Activated naive CD8-positive, alpha-beta T cell treated with anti-CD3 and anti-CD28 coated beads for 36 hours (primary cell): ENCODE measurements around the gene ZSWIM6. TPM values are rescaled to one million over a fixed set of nuclear protein-coding genes. Genes with fewer than 3 reads are reported as not detected.
A peak's percentile ranks its signal among the peaks of the same experiment; 100 is the strongest.

Experiments used
- DNase-seq: peaks from one replicate; pipeline ENCODE4 v3.0.0; 2021
- H3K27ac Mint-ChIP-seq: one replicate; pipeline ENCODE4 v1.8.0; 2022; ENCODE audit warnings: mild to moderate bottlenecking, moderate library complexity, mixed read lengths
- H3K27me3 Mint-ChIP-seq: one replicate; pipeline ENCODE4 v1.8.0; 2022; ENCODE audit warnings: mild to moderate bottlenecking, mixed read lengths
- H3K36me3 Mint-ChIP-seq: one replicate; pipeline ENCODE4 v1.8.0; 2021; ENCODE audit warnings: mild to moderate bottlenecking, mixed read lengths
- H3K4me1 Mint-ChIP-seq: one replicate; pipeline ENCODE4 v1.8.0; 2021; ENCODE audit warnings: mixed read lengths
- H3K4me3 Mint-ChIP-seq: one replicate; pipeline ENCODE4 v1.8.0; 2022; ENCODE audit warnings: mild to moderate bottlenecking, moderate library complexity, mixed read lengths
- H3K9me3 Mint-ChIP-seq: one replicate; pipeline ENCODE4 v1.8.0; 2022; ENCODE audit warnings: mixed read lengths
- total RNA-seq, 2 experiments: library from RNA; stranded (reverse); gene quantifications; one replicate each; pipeline ENCODE4 v1.2.3, GENCODE V29; 2021

The ZSWIM6 gene
- total RNA-seq, 2 experiments from 2014 or later = 3.0 to 3.2 TPM

- no peak overlapping the region for H3K4me3 Mint-ChIP-seq
- H3K27ac Mint-ChIP-seq = no peak overlapping the region
- no peak for DNase-seq
- H3K27me3 Mint-ChIP-seq = no peaks in the 10 kb centered on the region
- peaks cover 7% of the 10 kb centered on the region for H3K36me3 Mint-ChIP-seq
- peaks cover 2% of the 10 kb centered on the region for H3K4me1 Mint-ChIP-seq
- H3K9me3 Mint-ChIP-seq = no peaks in the 10 kb centered on the region
Measured at GRCh38 chr5:61501971-61502370, 169.9 kb downstream of the ZSWIM6 start.

DNA sequence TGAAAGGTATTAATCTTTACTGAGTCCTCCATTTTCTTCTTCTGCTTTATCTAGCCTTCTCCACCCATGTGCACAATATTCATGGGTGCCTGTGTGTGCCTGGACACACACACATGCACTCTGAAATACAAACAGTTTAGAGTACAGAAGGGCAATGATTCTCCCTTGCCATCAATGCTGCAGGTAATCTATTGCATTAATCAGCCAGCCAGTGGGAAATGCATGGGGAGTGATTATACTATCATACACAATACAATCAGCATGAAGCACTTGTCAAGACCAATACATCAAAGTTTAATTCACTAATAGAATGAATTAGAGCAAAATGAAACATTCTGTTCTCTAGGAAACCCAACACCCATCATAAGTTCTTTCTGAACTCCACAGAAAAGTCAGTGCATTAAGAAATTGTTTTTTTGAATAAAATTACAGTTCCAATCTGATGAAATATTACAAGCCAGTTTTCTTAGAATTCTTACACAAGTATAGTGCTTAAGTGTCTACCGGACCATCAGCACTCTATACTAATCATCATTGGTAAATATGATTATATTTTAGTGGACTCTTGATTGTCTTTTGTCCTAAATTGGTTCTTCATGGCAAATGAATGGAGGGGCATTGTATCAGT, 172.2 kb downstream of the ZSWIM6 start:
- DNase-seq = no peak
- H3K27me3 Mint-ChIP-seq = no peaks in the 10 kb centered on the region
- H3K36me3 Mint-ChIP-seq = peaks cover 9% of the 10 kb centered on the region
- H3K9me3 Mint-ChIP-seq = no peaks in the 10 kb centered on the region
- H3K4me3 Mint-ChIP-seq = no peak overlapping the region
- H3K4me1 Mint-ChIP-seq = peaks cover 2% of the 10 kb centered on the region
- H3K27ac Mint-ChIP-seq = no peak overlapping the region

DNA sequence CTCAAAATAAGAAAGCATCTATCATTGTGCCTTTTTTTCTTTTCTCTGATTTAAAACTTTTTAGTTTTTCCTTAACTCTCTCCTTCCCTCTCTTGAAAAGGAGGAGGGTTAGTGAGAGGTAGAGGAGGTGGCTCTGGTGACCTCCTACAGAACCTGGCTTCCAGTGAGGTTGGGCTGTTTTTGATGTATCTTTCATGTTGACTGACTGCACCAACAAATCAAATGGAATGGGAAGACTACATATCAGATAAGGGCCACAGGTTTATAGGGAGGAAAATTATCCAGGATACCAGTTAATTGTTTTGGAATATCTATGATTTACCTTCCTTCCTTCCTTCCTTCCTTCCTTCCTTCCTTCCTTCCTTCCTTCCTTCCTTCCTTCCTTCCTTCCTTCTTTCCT, 173.2 kb downstream of the ZSWIM6 start:
- no peak for DNase-seq
- Mint-ChIP-seq H3K4me1 (peaks cover 2% of the 10 kb centered on the region), H3K27ac (no peak overlapping the region), H3K9me3 (no peaks in the 10 kb centered on the region), H3K27me3 (no peaks in the 10 kb centered on the region), H3K36me3 (peaks cover 12% of the 10 kb centered on the region), H3K4me3 (no peak overlapping the region)

GRCh38 chr5:61507232-61507631, 175.2 kb downstream of the ZSWIM6 start:
- H3K27ac Mint-ChIP-seq = no peak overlapping the region
- no peak for DNase-seq
- peaks cover 18% of the 10 kb centered on the region for H3K36me3 Mint-ChIP-seq
- H3K4me3 Mint-ChIP-seq = no peak overlapping the region
- no peaks in the 10 kb centered on the region for H3K4me1 Mint-ChIP-seq
- no peaks in the 10 kb centered on the region for H3K27me3 Mint-ChIP-seq
- peaks cover 3% of the 10 kb centered on the region for H3K9me3 Mint-ChIP-seq

DNA sequence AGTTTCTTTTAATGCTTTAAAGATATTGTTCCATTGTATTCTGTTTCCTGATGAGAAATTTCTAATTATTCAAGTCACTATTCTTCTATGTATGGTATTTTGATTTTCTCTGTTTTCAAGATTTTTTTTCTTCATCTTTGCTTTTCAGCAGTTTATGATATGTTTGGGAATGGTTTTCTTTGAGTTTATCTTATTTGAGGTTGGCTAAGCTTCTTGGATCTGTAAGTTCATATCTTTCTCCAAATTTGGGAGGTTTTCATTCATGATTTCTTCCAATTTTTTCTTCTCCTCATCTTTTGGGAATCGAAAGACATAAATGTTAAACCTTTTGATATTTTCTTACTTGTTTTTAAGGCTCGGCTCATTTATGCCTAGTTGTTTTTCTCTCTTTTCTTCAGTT, 184.9 kb downstream of the ZSWIM6 start:
- DNase-seq = no peak
- H3K4me1 Mint-ChIP-seq = no peaks in the 10 kb centered on the region
- H3K36me3 Mint-ChIP-seq = peaks cover 27% of the 10 kb centered on the region
- no peaks in the 10 kb centered on the region for H3K27me3 Mint-ChIP-seq
- H3K4me3 Mint-ChIP-seq = no peak overlapping the region
- H3K9me3 Mint-ChIP-seq = peaks cover 33% of the 10 kb centered on the region
- H3K27ac Mint-ChIP-seq = no peak overlapping the region

DNA sequence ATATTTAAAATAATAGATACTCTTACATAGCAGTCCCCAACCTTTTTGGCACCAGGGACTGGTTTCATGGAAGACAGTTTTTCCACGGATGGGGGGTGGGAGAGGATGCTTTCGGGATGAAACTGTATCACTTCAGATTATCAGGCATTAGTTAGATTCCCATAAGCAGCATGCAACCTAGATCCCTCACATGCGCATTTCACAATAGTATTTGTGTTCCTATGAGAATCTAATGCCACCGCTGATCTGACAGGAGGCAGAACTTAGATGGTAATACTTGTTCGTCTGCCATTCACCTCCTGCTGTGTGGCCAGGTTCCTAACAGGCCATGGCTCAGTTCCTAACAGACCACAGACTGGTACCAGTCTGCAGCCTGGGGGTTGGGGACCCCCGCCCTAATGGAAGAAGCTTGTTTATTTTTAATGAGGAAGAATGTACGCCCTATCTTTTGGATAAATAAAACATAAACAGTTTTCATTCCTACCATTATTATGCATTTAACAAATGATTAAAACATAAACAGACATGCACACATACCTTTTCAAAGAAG, 187.7 kb downstream of the ZSWIM6 start:
- H3K27ac Mint-ChIP-seq = no peak overlapping the region
- no peak for DNase-seq
- no peaks in the 10 kb centered on the region for H3K27me3 Mint-ChIP-seq
- H3K4me1 Mint-ChIP-seq = no peaks in the 10 kb centered on the region
- no peak overlapping the region for H3K4me3 Mint-ChIP-seq
- H3K9me3 Mint-ChIP-seq = peaks cover 20% of the 10 kb centered on the region
- peaks cover 18% of the 10 kb centered on the region for H3K36me3 Mint-ChIP-seq

- Mint-ChIP-seq H3K27ac (no peak overlapping the region), H3K4me1 (no peaks in the 10 kb centered on the region), H3K36me3 (peaks cover 7% of the 10 kb centered on the region), H3K27me3 (no peaks in the 10 kb centered on the region), H3K9me3 (peaks cover 2% of the 10 kb centered on the region), H3K4me3 (no peak overlapping the region)
- no peak for DNase-seq
Measured at GRCh38 chr5:61523073-61523472, 191.0 kb downstream of the ZSWIM6 start.

DNA sequence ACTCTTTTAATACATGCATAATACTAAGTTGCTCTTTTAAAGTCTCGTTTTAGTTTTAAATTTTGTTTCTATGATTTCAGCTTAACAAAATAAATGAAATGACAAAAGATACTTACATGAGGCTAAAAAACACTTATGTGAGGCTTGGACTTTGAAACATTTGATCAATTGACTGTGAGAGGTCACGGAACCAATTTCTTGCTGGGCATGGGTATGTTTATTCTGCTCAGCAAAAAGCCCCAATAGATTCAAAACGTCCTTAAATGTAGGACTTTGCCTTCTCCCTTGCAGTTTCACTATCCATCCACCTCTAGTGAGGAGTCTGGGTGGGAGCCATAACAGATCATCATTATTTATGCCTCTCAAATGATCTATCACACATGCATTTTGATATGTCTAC, 191.9 kb downstream of the ZSWIM6 start:
- Mint-ChIP-seq H3K27me3 (no peaks in the 10 kb centered on the region), H3K27ac (no peak overlapping the region), H3K4me1 (no peaks in the 10 kb centered on the region), H3K9me3 (peaks cover under 1% of the 10 kb centered on the region), H3K36me3 (peaks cover 7% of the 10 kb centered on the region), H3K4me3 (no peak overlapping the region)
- DNase-seq = no peak

DNA sequence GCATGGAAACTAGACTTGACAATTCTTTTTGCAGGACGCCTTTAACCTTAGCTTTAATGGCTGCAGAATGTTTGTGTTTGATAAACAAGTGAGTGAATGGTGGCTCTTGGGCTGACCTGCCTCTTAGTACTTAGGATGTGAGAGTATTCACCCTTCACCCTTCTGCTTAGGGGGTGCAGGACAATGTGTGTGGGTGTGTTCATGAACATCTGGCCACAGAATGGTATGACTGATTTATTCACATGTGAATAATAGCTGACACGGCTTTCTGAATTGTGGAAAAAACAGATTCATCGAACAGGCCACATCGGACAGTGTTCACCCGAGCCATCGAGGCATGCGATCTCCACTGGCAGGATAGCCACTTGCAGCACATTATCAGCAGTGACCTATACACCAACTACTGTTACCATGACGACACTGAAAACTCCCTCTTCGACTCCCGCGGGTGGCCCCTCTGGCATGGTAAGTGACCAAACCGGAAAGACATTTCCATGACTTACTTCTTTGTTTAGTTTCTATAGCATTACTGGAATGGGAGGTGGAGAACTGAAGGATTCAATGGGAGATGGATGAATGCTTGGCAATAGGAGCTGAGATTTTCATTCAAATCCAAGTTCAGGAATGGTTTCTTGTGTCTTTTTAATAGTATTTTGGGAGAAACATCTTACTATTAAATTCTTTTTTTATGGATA, 193.6 kb downstream of the ZSWIM6 start:
- Mint-ChIP-seq H3K4me1 (peaks cover 2% of the 10 kb centered on the region), H3K36me3 (peaks cover 14% of the 10 kb centered on the region), H3K27ac (no peak overlapping the region), H3K4me3 (no peak overlapping the region), H3K27me3 (no peaks in the 10 kb centered on the region), H3K9me3 (no peaks in the 10 kb centered on the region)
- no peak for DNase-seq

GRCh38 chr5:61526207-61526519, 194.1 kb downstream of the ZSWIM6 start:
- Mint-ChIP-seq H3K4me1 (peaks cover 2% of the 10 kb centered on the region), H3K27ac (no peak overlapping the region), H3K36me3 (peaks cover 16% of the 10 kb centered on the region), H3K9me3 (no peaks in the 10 kb centered on the region), H3K27me3 (no peaks in the 10 kb centered on the region), H3K4me3 (no peak overlapping the region)
- no peak for DNase-seq

DNA sequence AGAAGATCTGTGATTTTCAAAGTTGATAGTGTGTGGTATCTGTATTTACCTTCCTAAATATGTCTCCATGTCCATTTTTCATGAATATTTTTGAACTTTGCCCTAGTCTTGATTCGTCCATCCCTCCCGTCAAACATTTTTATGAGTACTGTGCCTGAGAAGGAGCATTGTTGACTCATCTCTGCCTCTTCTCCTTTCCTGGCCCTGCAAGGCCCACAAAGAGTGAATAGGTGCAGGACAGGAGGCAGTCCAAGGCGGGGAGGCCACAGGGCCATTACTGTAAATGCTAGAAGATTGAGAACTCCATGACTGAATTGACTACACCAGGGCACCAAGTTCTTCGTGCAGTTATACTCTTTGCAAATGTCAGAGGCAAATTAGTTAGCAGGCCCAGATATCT, 200.9 kb downstream of the ZSWIM6 start:
- H3K27me3 Mint-ChIP-seq = no peaks in the 10 kb centered on the region
- DNase-seq = no peak
- H3K27ac Mint-ChIP-seq = no peak overlapping the region
- H3K9me3 Mint-ChIP-seq = peaks cover 7% of the 10 kb centered on the region
- peaks cover 30% of the 10 kb centered on the region for H3K36me3 Mint-ChIP-seq
- H3K4me3 Mint-ChIP-seq = no peak overlapping the region
- H3K4me1 Mint-ChIP-seq = peaks cover 13% of the 10 kb centered on the region

- peaks cover 15% of the 10 kb centered on the region for H3K4me1 Mint-ChIP-seq
- H3K27ac Mint-ChIP-seq = peak overlapping the region; percentile 54
- H3K36me3 Mint-ChIP-seq = peaks cover 40% of the 10 kb centered on the region
- H3K4me3 Mint-ChIP-seq = no peak overlapping the region
- no peaks in the 10 kb centered on the region for H3K27me3 Mint-ChIP-seq
- DNase-seq = peak; percentile 4
- peaks cover 7% of the 10 kb centered on the region for H3K9me3 Mint-ChIP-seq
Measured at GRCh38 chr5:61534481-61535267, 202.6 kb downstream of the ZSWIM6 start.

GRCh38 chr5:61535828-61536227, 203.8 kb downstream of the ZSWIM6 start:
- no peak for DNase-seq
- H3K9me3 Mint-ChIP-seq = peaks cover 7% of the 10 kb centered on the region
- peaks cover 13% of the 10 kb centered on the region for H3K4me1 Mint-ChIP-seq
- no peaks in the 10 kb centered on the region for H3K27me3 Mint-ChIP-seq
- no peak overlapping the region for H3K4me3 Mint-ChIP-seq
- no peak overlapping the region for H3K27ac Mint-ChIP-seq
- H3K36me3 Mint-ChIP-seq = peaks cover 37% of the 10 kb centered on the region

DNA sequence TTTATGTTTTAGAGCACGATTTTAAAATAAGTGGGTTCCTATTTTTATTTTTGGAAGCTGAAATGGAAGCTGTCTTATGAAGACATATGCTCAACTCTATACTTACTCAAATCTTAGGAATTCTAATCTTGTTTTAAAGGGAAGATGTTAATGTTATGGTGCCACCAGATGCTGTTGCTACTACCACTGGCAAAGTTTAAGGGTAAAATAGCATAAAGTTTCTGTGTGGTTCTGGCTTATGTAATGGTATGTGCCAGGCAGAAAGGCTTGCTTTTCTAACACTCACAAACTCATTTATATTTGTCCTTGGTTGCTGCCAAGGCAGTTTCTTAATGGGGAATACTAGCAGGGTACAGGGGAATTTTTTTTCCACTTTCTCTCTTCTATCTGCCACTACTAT, 204.9 kb downstream of the ZSWIM6 start:
- H3K36me3 Mint-ChIP-seq = peaks cover 43% of the 10 kb centered on the region
- H3K9me3 Mint-ChIP-seq = peaks cover 10% of the 10 kb centered on the region
- H3K27me3 Mint-ChIP-seq = no peaks in the 10 kb centered on the region
- no peak for DNase-seq
- H3K4me1 Mint-ChIP-seq = peaks cover 13% of the 10 kb centered on the region
- H3K27ac Mint-ChIP-seq = no peak overlapping the region
- no peak overlapping the region for H3K4me3 Mint-ChIP-seq

- Mint-ChIP-seq H3K27me3 (no peaks in the 10 kb centered on the region), H3K4me3 (no peak overlapping the region), H3K27ac (no peak overlapping the region), H3K4me1 (peaks cover 10% of the 10 kb centered on the region), H3K36me3 (peaks cover 45% of the 10 kb centered on the region), H3K9me3 (peaks cover 8% of the 10 kb centered on the region)
- DNase-seq = no peak
Measured at GRCh38 chr5:61538722-61539501, 206.9 kb downstream of the ZSWIM6 start.
